GM12878 (cell line): ENCODE measurements around the gene ASZ1. TPM values are rescaled to one million over a fixed set of nuclear protein-coding genes. Genes with fewer than 3 reads are reported as not detected.

ENCODE experiments used
- ATAC-seq: fragments of 200-7000 bp; cut with Tn5 transposase; 3 replicates; pipeline ENCODE4 v1.9.1; 2020; ENCODE audit warnings: mild to moderate bottlenecking, moderate library complexity
- BruUV-seq: library from RNA; stranded (reverse); fragments of 400-500 nt; replicated peaks from 2 replicates; lab custom pipeline; 2021; lab: Mats Ljungman, UMichigan
- CTCF ChIA-PET: fragments of 300-600 bp; sonication (Branson Sonifier 250); formaldehyde crosslinking; extraction: SDS; loops from one replicate; lab custom pipeline; 2021; ENCODE audit warnings: inconsistent platforms; lab: Yijun Ruan, JAX
- POLR2A ChIA-PET: fragments of 350-600 bp; formaldehyde crosslinking; extraction: SDS; loops from one replicate; lab custom pipeline; 2021; ENCODE audit warnings: inconsistent platforms; lab: Charles Lee
- RAD21 ChIA-PET: fragments of 300-600 bp; sonication (Branson Sonifier 250); formaldehyde crosslinking; loops from one replicate; lab custom pipeline; 2023; ENCODE audit warnings: antibody characterized with exemption; ENCODE audit not compliant: unreplicated experiment; lab: Charles Lee
- SMC1A ChIA-PET: fragments of 300-600 bp; sonication (Branson Sonifier 250); formaldehyde crosslinking; loops from one replicate; lab custom pipeline; 2023; ENCODE audit not compliant: unreplicated experiment, uncharacterized antibody; lab: Charles Lee
- DNase-seq: peaks from one replicate; pipeline ENCODE4 v3.0.0-alpha.2; 2011; ENCODE audit warnings: low read depth, low spot score
- FAIRE-seq: peaks from 3 replicates; lab custom pipeline; 2011; peaks lifted over from hg19 to GRCh38; lab: Jason Lieb, UNC
- H2AFZ ChIP-seq: 2 replicates; pipeline ENCODE4 v1.6.0; 2011; ENCODE audit warnings: low read depth, low read length, control low read depth; ENCODE audit not compliant: control insufficient read depth
- H3K27ac ChIP-seq: 2 replicates; pipeline ENCODE4 v1.5.1; 2011; ENCODE audit warnings: control low read depth; ENCODE audit not compliant: control insufficient read depth, insufficient read depth
- H3K27me3 ChIP-seq, 2 experiments: replicated peaks in 1 of 2; 2 replicates each; pipeline versions ENCODE4 v1.6.0 to v1.6.1; 2011; ENCODE audit warnings: low read length in 1 of 2; ENCODE audit not compliant: control insufficient read depth in 2 of 2, insufficient read depth in 2 of 2
- H3K36me3 ChIP-seq, 2 experiments: 2 replicates each; pipeline ENCODE4 v1.5.1; 2011; ENCODE audit warnings: low read length in 1 of 2; ENCODE audit not compliant: control insufficient read depth in 2 of 2, insufficient read depth in 2 of 2
- H3K4me1 ChIP-seq: 2 replicates; pipeline ENCODE4 v1.6.1; 2011; ENCODE audit warnings: mild to moderate bottlenecking, low read length, moderate library complexity, mixed read lengths; ENCODE audit not compliant: control insufficient read depth, insufficient read depth
- H3K4me2 ChIP-seq: 2 replicates; pipeline ENCODE4 v1.6.0; 2011; ENCODE audit warnings: control low read depth; ENCODE audit not compliant: control insufficient read depth, insufficient read depth
- H3K4me3 ChIP-seq: fragments of 200-600 bp; sonication (generic); 2 replicates; pipeline ENCODE4 v1.5.1; 2016
- H3K79me2 ChIP-seq: 2 replicates; pipeline ENCODE4 v1.6.0; 2011; ENCODE audit warnings: low read length; ENCODE audit not compliant: control insufficient read depth, insufficient read depth
- H3K9ac ChIP-seq: 2 replicates; pipeline ENCODE4 v1.8.0; 2011; ENCODE audit warnings: low read length, control low read depth, mixed read lengths; ENCODE audit not compliant: control insufficient read depth, insufficient read depth
- H3K9me3 ChIP-seq: replicated peaks from 3 replicates; pipeline ENCODE4 v1.5.1; 2011; ENCODE audit warnings: mild to moderate bottlenecking, low read length; ENCODE audit not compliant: control insufficient read depth, insufficient read depth
- H4K20me1 ChIP-seq: 2 replicates; pipeline ENCODE4 v1.6.0; 2011; ENCODE audit not compliant: control insufficient read depth, insufficient read depth
- BACH1 ChIP-seq: fragments of 450-650 bp; IDR thresholded peaks from 2 replicates; pipeline ENCODE4 v1.6.1; 2017; ENCODE audit warnings: mild to moderate bottlenecking, borderline replicate concordance
- CBFB ChIP-seq: IDR thresholded peaks from 2 replicates; pipeline ENCODE4 v1.6.1; 2016; ENCODE audit warnings: antibody characterized with exemption, low read depth
- CEBPB ChIP-seq, 2 experiments: fragments of 150-350 bp in 1 of 2; IDR thresholded peaks; 2 replicates each; pipeline ENCODE4 v1.6.1; 2012 to 2014; ENCODE audit warnings: low read depth in 2 of 2, low read length in 2 of 2, borderline replicate concordance in 1 of 2, inconsistent platforms in 1 of 2
- CHD4 ChIP-seq: fragments of 200-600 bp; sonication (generic); IDR thresholded peaks from 2 replicates; pipeline ENCODE4 v1.6.1; 2016; ENCODE audit warnings: mild to moderate bottlenecking
- CREM ChIP-seq: IDR thresholded peaks from 2 replicates; pipeline ENCODE4 v1.6.1; 2014; ENCODE audit warnings: antibody characterized with exemption, low read depth
- IKZF1 ChIP-seq: fragments of 450-650 bp; conservative IDR thresholded peaks from 2 replicates; pipeline ENCODE4 v1.6.1; 2017; ENCODE audit warnings: antibody characterized with exemption, mild to moderate bottlenecking
- LARP7 ChIP-seq: fragments of 450-650 bp; IDR thresholded peaks from 2 replicates; pipeline ENCODE4 v1.6.1; 2017; ENCODE audit warnings: mild to moderate bottlenecking
- MLLT1 ChIP-seq: fragments of 450-650 bp; IDR thresholded peaks from 2 replicates; pipeline ENCODE4 v1.6.1; 2016; ENCODE audit warnings: mild to moderate bottlenecking
- MXI1 ChIP-seq: fragments of 150-350 bp; IDR thresholded peaks from 2 replicates; pipeline ENCODE4 v1.6.1; 2011; ENCODE audit warnings: low read depth, mild to moderate bottlenecking, inconsistent platforms, low read length, improper control_type of control experiment
- MYC ChIP-seq: IDR thresholded peaks from 2 replicates; pipeline ENCODE4 v1.6.1; 2011; ENCODE audit warnings: mild to moderate bottlenecking, low read length, moderate library complexity, inconsistent platforms; ENCODE audit not compliant: insufficient read depth, insufficient replicate concordance, insufficient read length, severe bottlenecking
- POLR2AphosphoS5 ChIP-seq: IDR thresholded peaks from 2 replicates; pipeline ENCODE4 v1.6.1; 2011; ENCODE audit warnings: mild to moderate bottlenecking, low read length, inconsistent platforms
- RAD51 ChIP-seq: fragments of 450-650 bp; IDR thresholded peaks from 2 replicates; pipeline ENCODE4 v1.6.1; 2016; ENCODE audit warnings: moderate library complexity, mild to moderate bottlenecking, inconsistent platforms
- RELA ChIP-seq: fragments of 450-650 bp; IDR thresholded peaks from 2 replicates; pipeline ENCODE4 v1.8.0; 2014; ENCODE audit warnings: borderline replicate concordance; ENCODE audit not compliant: partially characterized antibody
- RELB ChIP-seq: fragments of 450-650 bp; IDR thresholded peaks from 2 replicates; pipeline ENCODE4 v1.6.1; 2017; ENCODE audit warnings: low read depth, mild to moderate bottlenecking, moderate library complexity
- RUNX3 ChIP-seq: IDR thresholded peaks from 2 replicates; pipeline ENCODE4 v1.6.1; 2012; ENCODE audit warnings: low read length, inconsistent platforms
- SIN3A ChIP-seq: IDR thresholded peaks from 2 replicates; pipeline ENCODE4 v1.6.1; 2012; ENCODE audit warnings: low read depth, low read length, improper control_type of control experiment
- ZNF592 ChIP-seq: fragments of 450-650 bp; IDR thresholded peaks from 2 replicates; pipeline ENCODE4 v1.6.1; 2017; ENCODE audit warnings: mild to moderate bottlenecking, moderate library complexity
- in situ Hi-C: fragments of 300-500 bp; cut with MboI; formaldehyde crosslinking; loops from 9 replicates; pipeline ENCODE4 v1.14.3; 2018; ENCODE audit warnings: mixed read lengths
- intact Hi-C: fragments of 100-400 bp; cut with micrococcal nuclease; formaldehyde crosslinking; loops from one replicate; pipeline ENCODE4 v1.14.2; 2022; ENCODE audit not compliant: unreplicated experiment
- polyA plus RNA-seq, 11 experiments: library from polyadenylated mRNA; depleted of rRNA in 4 of 11; unstranded in 6 of 11; stranded (reverse) in 5 of 11; fragments of >200 nt; fragmentation: Nextera tagmentation in 4 of 11; fragmentation: Illumina TruSeq in 1 of 11; extraction: Ambion mirVana in 4 of 11; extraction: Trizol in 1 of 11; gene quantifications; 1 replicate in 1 of 11; 2 replicates in 10 of 11; pipeline versions ENCODE4 v1.2.1 to v1.2.3, GENCODE V29; 2011 to 2016; ENCODE audit warnings: inconsistent platforms in 2 of 11, missing spikeins in 2 of 11, low read depth in 1 of 11
- total RNA-seq, 4 experiments: library from RNA; depleted of rRNA in 3 of 4; stranded (reverse); fragments of >200 nt in 3 of 4; fragmentation: Illumina TruSeq in 1 of 4; extraction: Trizol in 1 of 4; gene quantifications; 2 replicates each; pipeline versions ENCODE4 v1.2.1 to v1.2.3, GENCODE V29; 2013 to 2021

ASZ1 gene
- total and polyA plus RNA-seq, 10 of the 15 experiments (the other 5 are each of a cell fraction or from before 2014, with no cell fraction given): 0.04 to 0.09 (median 0.06) TPM; not detected in 5

- TF ChIP-seq RELB: no peak
- no peak for TF ChIP-seq SIN3A
- no peak for TF ChIP-seq CEBPB (IDR thresholded peaks at IDR 0.05; ENCODE audit: borderline replicate concordance in 1 of 2, low read depth in 2 of 2, low read length in 2 of 2)
- no peak for TF ChIP-seq CREM
- TF ChIP-seq RUNX3: no peak
- TF ChIP-seq MYC: no peak
- no peak for TF ChIP-seq CBFB
- TF ChIP-seq RELA: no peak
Observed at GRCh38 chr7:117476557-117477215, 49.4 kb upstream of the ASZ1 start (continued).

- RAD21 ChIA-PET: interaction anchor here (1.6 kb wide), 1 partner anchor 245 kb away, joined by 3 read pairs; no protein-coding TSS in a partner anchor
- POLR2A ChIA-PET: interaction anchor here (1.0 kb wide), 1 partner anchor 13 kb away, joined by 3 read pairs; no protein-coding TSS in a partner anchor
- in situ Hi-C loops: no loop called here
Observed at GRCh38 chr7:117472335-117472734, 45.0 kb upstream of the ASZ1 start.

More at GRCh38 chr7:117472335-117472734, 45.0 kb upstream of the ASZ1 start:
- no peaks in the 10 kb centered on the region for H4K20me1 ChIP-seq
- FAIRE-seq (peak; percentile 52), ATAC-seq (peak; percentile 51), DNase-seq (no peak)
- ChIA-PET SMC1A (interaction anchor here (0.9 to 1.8 kb wide), 5 partner anchors 13 to 90 kb away, joined by 3 to 4 read pairs (median 4); no protein-coding TSS in a partner anchor), CTCF (interaction anchor here (0.9 to 2.6 kb wide), 3 partner anchors 13 to 72 kb away, joined by 3 to 13 read pairs (median 3); no protein-coding TSS in a partner anchor)
- no peak overlapping the region for H3K27ac ChIP-seq
- intact Hi-C loops: no loop called here
- H3K27me3 ChIP-seq: no peaks in the 10 kb centered on the region
- no TSS peak for BruUV-seq
- no peaks in the 10 kb centered on the region for H3K9me3 ChIP-seq
- no peak overlapping the region for H3K9ac ChIP-seq
- peaks cover 4% of the 10 kb centered on the region for H3K4me1 ChIP-seq
- no peak overlapping the region for H3K4me3 ChIP-seq
- H2AFZ ChIP-seq: no peak overlapping the region
- peak; percentile 14; the same call in 1 of the 2 replicates for TF ChIP-seq IKZF1
- no peak for TF ChIP-seq ZNF592
- no peak for TF ChIP-seq CREM
- TF ChIP-seq MXI1: no peak
- no peak for TF ChIP-seq LARP7
- TF ChIP-seq BACH1: no peak
- TF ChIP-seq RAD51: peak; percentile 22; the same call in 1 of the 2 replicates
- TF ChIP-seq CHD4: no peak
- no peak for TF ChIP-seq RELA
- no peak for TF ChIP-seq MLLT1
- no peak for TF ChIP-seq POLR2AphosphoS5
- H3K36me3 ChIP-seq: no peaks in the 10 kb centered on the region
- no peak overlapping the region for H3K4me2 ChIP-seq
- H3K79me2 ChIP-seq: no peaks in the 10 kb centered on the region
